HG03045 (cell line): ENCODE measurements around the gene PRDX2.

Source experiments
- ATAC-seq: cut with Tn5 transposase; IDR thresholded peaks from one replicate; pipeline ENCODE4 v1.9.1; 2021; ENCODE audit warnings: mild to moderate bottlenecking, moderate library complexity; ENCODE audit not compliant: unreplicated experiment

Gene PRDX2

DNA sequence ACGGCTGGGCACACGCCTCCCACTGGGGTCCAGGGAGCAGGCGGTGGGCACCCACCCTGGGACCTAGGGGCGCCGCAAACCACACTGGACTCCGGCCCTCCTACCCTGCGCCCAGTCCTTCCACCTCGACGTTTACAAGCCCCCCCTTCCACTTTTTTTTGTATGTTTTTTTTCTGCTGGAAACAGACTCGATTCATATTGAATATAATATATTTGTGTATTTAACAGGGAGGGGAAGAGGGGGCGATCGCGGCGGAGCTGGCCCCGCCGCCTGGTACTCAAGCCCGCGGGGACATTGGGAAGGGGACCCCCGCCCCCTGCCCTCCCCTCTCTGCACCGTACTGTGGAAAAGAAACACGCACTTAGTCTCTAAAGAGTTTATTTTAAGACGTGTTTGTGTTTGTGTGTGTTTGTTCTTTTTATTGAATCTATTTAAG, 8.7 kb downstream of the PRDX2 start:
- ATAC-seq, result no peak

DNA sequence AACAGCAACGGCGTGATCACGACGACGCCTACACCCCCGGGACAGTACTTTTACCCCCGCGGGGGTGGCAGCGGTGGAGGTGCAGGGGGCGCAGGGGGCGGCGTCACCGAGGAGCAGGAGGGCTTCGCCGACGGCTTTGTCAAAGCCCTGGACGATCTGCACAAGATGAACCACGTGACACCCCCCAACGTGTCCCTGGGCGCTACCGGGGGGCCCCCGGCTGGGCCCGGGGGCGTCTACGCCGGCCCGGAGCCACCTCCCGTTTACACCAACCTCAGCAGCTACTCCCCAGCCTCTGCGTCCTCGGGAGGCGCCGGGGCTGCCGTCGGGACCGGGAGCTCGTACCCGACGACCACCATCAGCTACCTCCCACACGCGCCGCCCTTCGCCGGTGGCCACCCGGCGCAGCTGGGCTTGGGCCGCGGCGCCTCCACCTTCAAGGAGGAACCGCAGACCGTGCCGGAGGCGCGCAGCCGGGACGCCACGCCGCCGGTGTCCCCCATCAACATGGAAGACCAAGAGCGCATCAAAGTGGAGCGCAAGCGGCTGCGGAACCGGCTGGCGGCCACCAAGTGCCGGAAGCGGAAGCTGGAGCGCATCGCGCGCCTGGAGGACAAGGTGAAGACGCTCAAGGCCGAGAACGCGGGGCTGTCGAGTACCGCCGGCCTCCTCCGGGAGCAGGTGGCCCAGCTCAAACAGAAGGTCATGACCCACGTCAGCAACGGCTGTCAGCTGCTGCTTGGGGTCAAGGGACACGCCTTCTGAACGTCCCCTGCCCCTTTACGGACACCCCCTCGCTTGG, 9.3 kb downstream of the PRDX2 start:
- no peak for ATAC-seq

DNA sequence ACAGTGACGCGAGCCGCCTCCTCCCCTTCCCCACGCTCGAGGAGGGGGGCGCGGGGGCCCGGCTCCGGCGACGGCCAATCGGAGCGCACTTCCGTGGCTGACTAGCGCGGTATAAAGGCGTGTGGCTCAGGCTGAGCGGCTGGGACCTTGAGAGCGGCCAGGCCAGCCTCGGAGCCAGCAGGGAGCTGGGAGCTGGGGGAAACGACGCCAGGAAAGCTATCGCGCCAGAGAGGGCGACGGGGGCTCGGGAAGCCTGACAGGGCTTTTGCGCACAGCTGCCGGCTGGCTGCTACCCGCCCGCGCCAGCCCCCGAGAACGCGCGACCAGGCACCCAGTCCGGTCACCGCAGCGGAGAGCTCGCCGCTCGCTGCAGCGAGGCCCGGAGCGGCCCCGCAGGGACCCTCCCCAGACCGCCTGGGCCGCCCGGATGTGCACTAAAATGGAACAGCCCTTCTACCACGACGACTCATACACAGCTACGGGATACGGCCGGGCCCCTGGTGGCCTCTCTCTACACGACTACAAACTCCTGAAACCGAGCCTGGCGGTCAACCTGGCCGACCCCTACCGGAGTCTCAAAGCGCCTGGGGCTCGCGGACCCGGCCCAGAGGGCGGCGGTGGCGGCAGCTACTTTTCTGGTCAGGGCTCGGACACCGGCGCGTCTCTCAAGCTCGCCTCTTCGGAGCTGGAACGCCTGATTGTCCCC, 10.1 kb downstream of the PRDX2 start, which contains the start of gene JUNB:
JUNB (plus strand) TSS at position 142 of the 706 bp plus-strand sequence; CDS start at position 428, 286 bp downstream.
- ATAC-seq, result peak; percentile 25

- ATAC-seq, result no peak
Measured at GRCh38 chr19:12790628-12791344, 10.8 kb downstream of the PRDX2 start.

DNA sequence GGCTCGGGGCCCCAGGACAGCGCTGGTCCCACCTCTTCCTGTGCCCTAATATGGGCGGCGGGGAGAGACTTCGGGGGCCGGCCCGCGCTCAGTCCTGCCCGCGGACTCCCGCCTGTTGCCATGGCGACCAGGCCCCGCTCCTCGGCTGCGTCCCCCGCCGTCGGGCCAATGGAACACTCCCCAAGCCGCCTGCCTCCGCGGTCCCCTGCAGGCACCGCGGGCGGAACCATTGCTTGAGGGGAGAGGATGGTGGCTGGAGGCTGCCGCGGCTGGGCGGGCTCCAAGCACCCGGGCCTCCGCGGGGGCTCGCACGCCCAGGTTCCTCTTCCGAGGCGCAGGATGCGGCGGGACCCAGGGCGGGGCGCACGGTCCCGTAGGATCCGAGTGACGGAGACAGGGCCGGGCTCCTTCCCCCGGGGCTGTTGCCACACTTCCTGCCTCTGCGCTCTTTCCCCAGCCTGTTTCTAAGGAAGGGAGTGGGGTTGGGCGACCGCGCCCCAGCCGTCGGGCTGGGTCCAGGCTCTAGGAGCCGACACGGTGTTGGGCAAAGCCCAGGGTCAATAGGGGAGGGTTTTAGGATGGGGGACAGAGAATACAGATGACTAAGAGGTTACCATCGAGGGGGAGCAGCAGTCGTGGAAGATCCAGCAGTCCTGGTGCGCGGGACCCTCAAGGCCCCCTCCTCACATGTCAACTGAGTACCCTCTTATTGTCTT, 11.5 kb downstream of the PRDX2 start:
- ATAC-seq, result peak; percentile 36

DNA sequence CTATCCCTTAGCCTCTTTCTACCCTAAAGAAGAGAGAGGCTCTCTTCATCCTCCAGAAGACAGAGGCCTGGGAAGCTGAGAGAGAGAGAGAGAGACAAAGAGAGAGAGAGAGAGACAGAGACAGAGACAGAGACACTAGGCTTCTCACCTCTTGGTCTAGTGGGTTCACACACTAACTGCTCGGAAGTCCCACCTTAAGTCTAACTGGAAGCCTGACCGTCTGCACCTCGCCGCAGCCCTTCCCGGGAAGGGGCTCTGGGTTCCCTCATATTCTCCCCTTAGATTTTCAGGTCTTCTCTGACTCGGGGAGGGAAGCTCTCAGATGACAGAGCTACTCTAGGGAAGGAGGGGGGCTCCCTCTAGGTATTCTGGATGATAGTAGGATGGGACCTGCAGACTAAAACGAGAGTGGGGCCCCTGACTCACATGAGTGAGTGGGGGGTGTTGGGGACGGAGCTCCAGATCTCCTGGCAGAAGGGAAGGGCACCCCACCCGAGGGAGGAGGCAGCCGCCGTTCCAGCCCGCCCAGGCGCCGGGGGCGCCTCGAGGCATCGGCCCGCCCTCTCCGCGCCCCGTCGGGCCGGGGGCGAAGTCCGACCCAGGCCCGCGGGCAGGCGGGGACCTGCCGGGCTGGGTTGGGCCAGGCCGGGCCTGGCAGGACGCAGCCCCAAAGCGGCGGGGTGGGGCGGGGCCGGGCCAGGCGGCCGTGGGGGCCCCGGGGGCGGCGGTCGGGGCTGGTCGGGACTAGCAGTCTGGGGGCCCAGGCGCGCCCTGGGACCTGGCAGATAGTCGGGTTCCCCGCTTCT, 12.3 kb downstream of the PRDX2 start:
- no peak for ATAC-seq

DNA sequence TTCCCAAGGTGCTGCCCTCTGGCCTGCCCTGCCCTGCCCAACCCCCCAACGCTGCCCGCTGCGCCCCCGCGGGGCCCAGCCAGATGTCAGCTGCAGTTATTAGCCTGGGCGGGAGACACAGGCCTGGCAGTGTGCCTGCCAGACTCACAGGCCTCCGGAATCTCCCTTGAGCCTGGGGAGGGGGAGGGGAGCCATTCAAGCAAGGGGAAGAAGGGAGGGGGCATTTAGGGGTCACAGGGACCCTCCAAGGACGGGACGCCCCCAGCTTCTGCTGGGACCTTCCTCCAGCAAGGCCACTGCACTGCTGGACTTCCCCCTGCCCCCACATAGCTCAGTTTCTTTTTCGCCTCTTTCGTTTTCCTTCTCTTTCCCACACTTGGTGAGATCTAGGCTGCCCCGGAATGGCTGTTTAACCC, 12.9 kb downstream of the PRDX2 start:
- no peak for ATAC-seq

DNA sequence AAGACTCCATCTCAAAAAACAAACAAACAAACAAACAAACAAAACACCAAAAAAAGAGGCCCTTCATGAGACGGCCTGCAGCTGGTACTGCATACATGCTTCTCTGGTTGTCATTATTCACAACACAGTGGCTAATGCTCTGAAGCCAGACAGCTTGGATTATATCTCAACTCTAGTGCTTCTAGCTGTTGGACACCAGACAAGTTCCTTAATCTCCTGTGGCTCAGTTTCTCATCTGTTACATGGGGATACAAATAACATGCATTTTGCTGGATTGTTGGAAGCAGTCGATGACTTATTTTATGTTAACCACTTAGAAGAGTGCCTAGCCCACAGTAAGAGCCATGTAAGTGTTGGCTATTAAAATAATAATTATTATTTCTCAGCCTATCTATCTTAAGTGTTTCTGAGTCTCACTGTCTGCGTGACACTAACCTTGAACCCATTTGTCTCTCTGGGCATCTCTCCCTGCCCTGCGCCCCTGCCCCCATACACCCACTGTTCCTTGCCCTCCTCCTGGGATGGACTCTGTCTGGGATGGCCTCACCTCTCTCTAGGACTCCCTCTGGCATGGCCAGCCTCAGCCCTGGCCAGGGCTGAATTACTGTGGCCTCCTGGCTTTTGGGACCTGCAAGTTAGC, 13.4 kb downstream of the PRDX2 start:
- ATAC-seq, result no peak

DNA sequence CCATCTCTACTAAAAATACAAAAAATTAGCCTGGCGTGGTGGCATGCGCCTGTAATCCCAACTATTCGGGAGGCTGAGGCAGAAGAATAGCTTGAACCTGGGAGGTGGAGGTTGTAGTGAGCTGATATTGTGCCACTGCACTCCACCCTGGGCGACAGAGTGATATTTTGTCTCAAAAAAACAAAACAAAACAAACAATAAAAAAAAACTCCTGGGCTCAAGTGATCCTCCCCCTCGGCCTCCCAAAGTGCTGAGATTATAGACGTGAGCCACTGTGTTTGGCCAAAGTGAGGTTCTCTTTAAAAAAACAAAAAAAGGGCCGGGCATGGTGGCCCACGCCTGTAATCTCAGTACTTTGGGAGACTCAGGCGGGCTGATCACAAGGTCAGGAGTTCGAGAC, 14.1 kb downstream of the PRDX2 start:
- no peak for ATAC-seq

DNA sequence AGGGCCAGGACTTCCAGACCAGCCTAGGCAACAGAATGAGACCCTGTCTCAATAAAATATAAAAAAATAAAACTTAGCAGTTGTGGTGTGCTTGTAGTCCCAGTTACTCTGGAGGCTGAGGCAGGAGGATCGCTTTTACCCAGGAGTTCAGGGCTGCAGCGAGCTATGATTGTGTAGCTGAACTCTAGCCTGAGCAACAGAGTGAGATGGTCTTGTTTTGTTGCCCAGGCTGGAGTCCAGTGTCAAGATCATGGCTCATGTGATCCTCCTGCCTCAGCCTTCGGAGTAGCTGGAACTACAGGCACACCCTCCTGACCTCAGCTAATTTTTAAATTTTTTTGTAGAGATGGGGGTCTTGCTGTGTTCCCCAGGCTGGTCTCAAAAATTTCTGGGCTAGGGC, 14.6 kb downstream of the PRDX2 start:
- no peak for ATAC-seq

DNA sequence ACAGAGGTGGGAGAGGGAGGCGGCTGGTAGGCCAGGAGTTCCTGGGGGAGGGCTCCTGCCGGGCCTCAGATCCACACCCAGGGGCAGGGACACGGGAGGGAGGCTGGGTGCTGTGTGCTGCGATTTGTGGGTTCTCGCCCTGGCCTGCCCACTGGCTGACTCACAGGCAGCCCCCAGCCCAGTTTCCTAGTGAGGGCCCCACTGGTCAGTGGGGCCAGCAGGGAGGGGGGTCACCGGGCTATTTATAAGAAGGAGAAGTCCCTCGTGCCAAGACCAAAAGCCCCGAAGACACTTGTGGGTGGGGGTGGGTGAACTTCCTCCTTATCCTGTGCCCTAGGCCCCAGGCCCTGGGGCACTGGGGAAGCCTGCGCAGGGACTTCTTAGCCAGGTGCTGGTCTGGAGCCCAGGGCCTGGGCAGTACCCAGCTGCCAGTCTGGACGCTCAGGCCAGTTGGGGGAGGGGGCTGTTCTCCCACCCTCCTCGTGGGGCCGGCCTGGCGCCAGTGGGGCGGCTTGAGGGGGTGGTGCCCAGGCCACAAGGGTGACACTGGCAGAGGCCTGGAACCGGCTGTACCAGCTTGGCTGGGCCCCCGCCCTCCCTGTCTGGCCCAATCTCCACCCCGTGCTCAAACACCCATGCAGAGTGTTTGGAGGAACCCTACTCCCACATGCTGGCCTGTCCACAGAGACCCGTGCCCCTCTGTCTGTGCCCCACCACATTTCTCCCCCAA, 15.3 kb downstream of the PRDX2 start:
- ATAC-seq, result no peak

- no peak for ATAC-seq
Measured at GRCh38 chr19:12785431-12786031, 16.1 kb downstream of the PRDX2 start.

DNA sequence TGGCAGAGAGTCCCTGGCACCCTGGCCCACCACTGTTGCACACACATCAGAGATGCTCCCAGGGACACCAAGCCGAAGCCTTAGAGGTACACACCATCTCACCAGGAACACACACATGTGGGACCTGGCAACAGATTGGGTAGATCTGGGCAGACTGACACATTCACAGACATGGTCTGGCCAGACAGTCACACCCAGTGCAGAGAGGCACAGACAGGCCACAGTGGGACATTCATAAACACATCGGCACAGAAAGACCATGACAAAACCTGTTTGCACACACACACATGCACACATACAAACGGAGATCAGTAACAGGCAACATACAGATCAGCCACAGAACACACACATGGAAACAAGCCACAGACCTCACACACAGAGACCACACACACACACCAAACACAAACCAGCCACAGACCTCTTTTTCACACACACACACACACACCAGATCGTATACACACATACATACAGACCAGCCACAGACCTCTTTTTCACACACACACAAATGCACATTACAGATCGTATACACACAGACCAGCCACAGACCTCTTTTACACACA, 16.6 kb downstream of the PRDX2 start:
- no peak for ATAC-seq

DNA sequence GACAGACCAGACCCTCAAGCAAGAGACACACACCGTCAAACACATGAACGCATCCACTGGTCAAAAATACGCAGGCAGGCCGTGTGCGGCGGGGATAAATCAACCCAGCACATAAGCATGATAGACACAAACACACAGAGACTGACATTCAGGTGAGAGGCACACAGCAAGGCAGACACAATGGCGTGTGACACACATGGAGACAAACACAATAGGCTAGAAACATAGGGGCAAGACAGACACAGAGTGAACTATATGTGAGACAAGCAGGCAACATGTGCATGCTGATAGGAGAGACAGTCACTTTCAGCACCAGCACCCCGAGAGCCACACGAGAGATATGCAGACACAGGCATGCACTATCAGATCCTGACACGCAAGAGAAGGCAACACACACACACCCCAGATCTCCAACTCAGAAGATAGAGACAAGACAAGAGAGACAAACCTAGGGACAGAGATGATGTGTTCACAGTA, 17.2 kb downstream of the PRDX2 start:
- no peak for ATAC-seq

DNA sequence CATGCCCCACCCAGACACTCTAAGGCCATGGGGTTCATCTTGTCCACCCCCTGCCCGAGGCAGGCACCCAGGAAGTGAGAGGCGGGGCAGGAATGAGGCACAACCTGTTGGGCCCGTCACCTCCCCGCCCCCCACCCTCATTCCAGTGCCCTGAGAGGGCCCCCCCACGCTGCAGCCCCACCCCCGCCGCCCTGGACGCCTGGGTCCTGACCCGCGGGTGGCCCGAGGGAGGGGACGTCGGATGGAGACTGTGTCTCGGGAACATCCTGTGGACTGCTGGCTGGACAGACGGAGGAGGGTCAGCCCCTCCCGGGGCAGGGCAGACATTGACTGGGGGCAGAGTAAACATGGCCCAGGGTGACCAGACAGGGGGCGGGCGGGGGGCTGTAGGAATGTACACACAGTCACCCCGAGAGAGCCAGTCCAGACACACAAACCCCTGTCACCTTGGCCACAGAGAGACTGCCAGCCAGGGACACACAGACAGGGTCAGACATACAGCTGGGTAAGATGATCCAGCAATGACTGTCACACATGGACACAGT, 17.7 kb downstream of the PRDX2 start:
- ATAC-seq, result no peak

DNA sequence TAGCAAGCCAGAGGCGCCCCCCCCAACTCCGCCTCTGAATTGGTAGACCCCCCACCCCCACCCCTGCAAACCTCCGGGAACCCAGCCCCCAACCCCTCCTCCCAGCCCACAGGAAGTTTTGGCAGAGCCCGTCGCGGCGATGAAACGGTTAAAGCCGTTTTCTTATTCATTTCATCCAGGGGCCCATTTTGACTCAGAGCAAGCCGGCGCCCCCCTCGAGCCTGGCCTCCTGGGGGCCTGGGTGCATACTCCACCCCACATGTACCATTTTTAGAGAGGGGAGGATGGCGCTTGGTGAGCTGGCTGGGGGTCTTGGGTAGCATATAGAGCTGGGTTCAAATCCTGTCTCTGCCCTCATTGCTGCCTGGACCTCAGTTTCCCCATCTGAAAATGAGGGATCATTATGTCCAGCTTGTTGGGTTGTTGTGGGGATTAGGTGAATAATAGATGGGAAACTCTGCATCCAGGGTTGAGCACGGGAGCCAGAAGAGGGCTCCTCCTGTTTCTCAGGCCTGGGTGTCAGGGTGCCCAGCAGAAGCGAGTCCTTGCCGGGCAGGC, 18.2 kb downstream of the PRDX2 start:
- ATAC-seq, result no peak
